GM12801 (cell line): ENCODE data around the gene SDC3.

Source experiments
- CTCF ChIP-seq: IDR thresholded peaks from one replicate; pipeline ENCODE4 v1.5.1; 2011; ENCODE audit warnings: control low read depth; ENCODE audit not compliant: insufficient read length; ENCODE audit errors: extremely low read depth

Gene SDC3

GRCh38 chr1:30883389-30884172, 25.0 kb downstream of the SDC3 start:
- no peak for TF ChIP-seq CTCF

GRCh38 chr1:30882678-30883388, 25.7 kb downstream of the SDC3 start:
- TF ChIP-seq CTCF = no peak

GRCh38 chr1:30881319-30882181, 27.0 kb downstream of the SDC3 start:
- no peak for TF ChIP-seq CTCF

GRCh38 chr1:30880678-30881318, 27.8 kb downstream of the SDC3 start:
- TF ChIP-seq CTCF = no peak

GRCh38 chr1:30879940-30880677, 28.4 kb downstream of the SDC3 start:
- TF ChIP-seq CTCF = no peak

- no peak for TF ChIP-seq CTCF
These were observed 29.3 kb downstream of the SDC3 start for GRCh38 chr1:30879126-30879786.
